Effector memory CD4-positive, alpha-beta T cell (primary cell): ENCODE measurements around the gene TCHP.

Experiments used
- DNase-seq, 3 donors: peaks; one replicate each; pipeline ENCODE4 v3.0.0-alpha.2; 2020
- H3K27ac ChIP-seq: 2 replicates; pipeline ENCODE4 v1.7.0; 2013; ENCODE audit warnings: mild to moderate bottlenecking, low read length, moderate library complexity; ENCODE audit not compliant: insufficient read depth, poor library complexity, severe bottlenecking
- H3K27me3 ChIP-seq: replicated peaks from 2 replicates; pipeline ENCODE4 v1.7.0; 2013; ENCODE audit warnings: mild to moderate bottlenecking, low read length; ENCODE audit not compliant: insufficient read depth, control insufficient read depth, poor library complexity, severe bottlenecking
- H3K36me3 ChIP-seq: 2 replicates; pipeline ENCODE4 v1.7.0; 2013; ENCODE audit warnings: mild to moderate bottlenecking, low read length, moderate library complexity; ENCODE audit not compliant: control insufficient read depth, insufficient read depth
- H3K4me1 ChIP-seq: 2 replicates; pipeline ENCODE4 v1.7.0; 2013; ENCODE audit warnings: low read length, mild to moderate bottlenecking; ENCODE audit not compliant: control insufficient read depth, insufficient read depth, poor library complexity, severe bottlenecking
- H3K4me3 ChIP-seq: 2 replicates; pipeline ENCODE4 v1.7.0; 2013; ENCODE audit warnings: low read length, low read depth, mild to moderate bottlenecking; ENCODE audit not compliant: insufficient read depth, poor library complexity, severe bottlenecking
- H3K9me3 ChIP-seq: 2 replicates; pipeline ENCODE4 v1.7.0; 2013; ENCODE audit warnings: mild to moderate bottlenecking, low read length, moderate library complexity; ENCODE audit not compliant: control insufficient read depth

Gene TCHP

DNA sequence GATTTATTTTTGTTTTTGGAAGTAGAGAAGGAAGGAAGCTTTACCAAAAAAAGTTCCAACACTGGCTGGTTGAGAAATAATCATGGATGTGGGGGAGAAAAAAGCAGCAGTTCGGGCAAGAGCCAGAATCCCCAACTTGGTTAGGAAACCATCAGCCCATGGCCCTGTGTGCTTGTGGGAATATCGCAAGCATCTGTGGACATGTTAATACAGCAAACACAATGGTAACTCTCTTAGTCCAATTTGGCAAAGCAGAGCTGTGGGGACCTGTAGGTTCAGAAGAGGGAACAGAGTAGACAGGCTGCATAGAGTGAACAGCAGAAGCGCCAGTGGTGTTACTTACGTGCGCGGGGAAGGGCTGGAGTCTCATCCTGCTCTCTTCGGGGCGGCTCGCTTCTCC is 46.8 kb downstream of the TCHP start:
- H3K27ac ChIP-seq: no peak overlapping the region
- no peaks in the 10 kb centered on the region for H3K9me3 ChIP-seq
- no peak overlapping the region for H3K4me3 ChIP-seq
- peaks cover 12% of the 10 kb centered on the region for H3K4me1 ChIP-seq
- DNase-seq: no peak
- H3K27me3 ChIP-seq: no peaks in the 10 kb centered on the region
- H3K36me3 ChIP-seq: peaks cover 33% of the 10 kb centered on the region

DNA sequence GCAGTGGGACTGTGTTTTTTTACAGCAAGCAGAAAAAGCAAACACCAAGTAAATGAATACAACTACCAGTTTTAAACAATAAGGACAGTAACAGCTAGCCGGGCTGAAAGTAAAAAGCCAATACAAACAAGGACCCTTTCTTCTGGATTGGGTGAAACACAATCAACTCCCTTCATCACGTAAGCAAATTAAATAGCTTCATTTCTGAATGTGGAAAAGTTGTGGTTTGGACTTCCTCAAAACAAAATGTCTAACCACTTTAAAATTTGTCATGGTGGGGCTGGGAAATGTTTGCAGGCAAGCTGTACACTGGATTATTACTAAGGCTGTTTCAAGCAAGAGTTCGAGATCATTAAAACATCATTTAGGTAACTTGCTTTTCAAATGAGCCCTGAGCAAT is 47.4 kb downstream of the TCHP start:
- DNase-seq: no peak
- H3K36me3 ChIP-seq: peaks cover 39% of the 10 kb centered on the region
- no peaks in the 10 kb centered on the region for H3K27me3 ChIP-seq
- H3K4me3 ChIP-seq: no peak overlapping the region
- peaks cover 12% of the 10 kb centered on the region for H3K4me1 ChIP-seq
- H3K9me3 ChIP-seq: no peaks in the 10 kb centered on the region
- no peak overlapping the region for H3K27ac ChIP-seq

DNA sequence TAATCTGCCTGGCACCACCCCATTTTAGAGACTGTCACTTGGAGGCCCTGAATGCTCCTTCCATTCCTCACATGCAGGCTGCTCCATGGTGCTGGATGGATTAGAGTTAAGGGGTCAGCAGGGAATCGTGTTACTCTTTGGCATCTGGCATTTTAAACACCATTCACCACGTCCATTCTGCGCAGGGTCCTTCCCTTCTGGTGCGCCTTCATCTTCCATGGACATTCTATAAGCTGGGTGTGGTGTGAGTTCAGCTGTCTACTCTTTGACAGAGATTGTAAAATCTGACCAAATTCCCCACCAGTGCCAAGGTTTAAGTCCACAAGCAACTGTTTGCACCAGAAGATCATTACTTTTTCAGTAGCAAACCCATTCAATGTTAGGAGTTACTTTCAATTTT is 48.3 kb downstream of the TCHP start:
- no peak for DNase-seq
- H3K4me3 ChIP-seq: no peak overlapping the region
- peaks cover 12% of the 10 kb centered on the region for H3K4me1 ChIP-seq
- H3K27me3 ChIP-seq: no peaks in the 10 kb centered on the region
- H3K9me3 ChIP-seq: no peaks in the 10 kb centered on the region
- H3K27ac ChIP-seq: no peak overlapping the region
- H3K36me3 ChIP-seq: peaks cover 48% of the 10 kb centered on the region

DNA sequence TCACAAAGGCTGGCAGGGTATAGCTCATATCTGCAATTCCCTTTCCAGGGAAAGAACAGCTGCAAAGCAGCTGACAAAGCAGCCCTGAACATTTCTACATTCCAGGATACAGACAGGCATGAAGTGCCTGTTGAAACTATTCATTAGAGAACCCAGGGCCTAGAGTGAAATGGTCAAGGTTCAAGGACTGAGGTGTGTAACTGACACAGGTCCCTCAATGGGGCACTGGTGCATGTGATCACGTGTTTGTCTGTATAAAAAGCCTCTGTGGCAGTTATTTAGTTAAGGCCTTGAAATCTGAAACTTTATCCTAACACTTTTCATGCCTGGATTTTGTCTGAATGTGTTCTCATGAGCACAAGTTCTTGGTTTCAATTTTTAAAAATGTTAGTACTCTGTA is 49.0 kb downstream of the TCHP start:
- Histone ChIP-seq H3K27ac (no peak overlapping the region), H3K9me3 (no peaks in the 10 kb centered on the region), H3K4me1 (peaks cover 12% of the 10 kb centered on the region), H3K36me3 (peaks cover 51% of the 10 kb centered on the region), H3K4me3 (no peak overlapping the region), H3K27me3 (no peaks in the 10 kb centered on the region)
- DNase-seq: no peak

DNA sequence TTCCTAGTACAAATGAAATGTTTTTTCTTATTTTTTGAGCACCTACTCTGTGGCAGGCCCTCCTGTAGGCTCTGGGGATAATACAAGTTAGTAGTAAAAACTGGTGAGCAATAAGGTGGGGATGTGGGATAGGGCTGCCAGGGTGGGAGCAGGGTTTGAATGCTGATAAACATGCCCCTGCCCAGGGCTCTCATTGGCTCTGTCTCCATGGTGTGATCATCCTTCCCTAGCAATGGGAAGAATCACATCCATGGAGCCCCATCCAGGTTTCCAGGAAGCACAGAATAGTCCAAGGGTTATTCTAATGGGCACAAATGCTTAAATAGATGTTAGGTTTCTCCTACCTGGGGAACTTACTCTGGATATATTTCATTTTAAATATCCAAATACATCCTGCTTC is 50.6 kb downstream of the TCHP start:
- Histone ChIP-seq H3K36me3 (peaks cover 51% of the 10 kb centered on the region), H3K27me3 (no peaks in the 10 kb centered on the region), H3K4me1 (peaks cover 12% of the 10 kb centered on the region), H3K4me3 (no peak overlapping the region), H3K27ac (no peak overlapping the region), H3K9me3 (no peaks in the 10 kb centered on the region)
- DNase-seq: no peak

DNA sequence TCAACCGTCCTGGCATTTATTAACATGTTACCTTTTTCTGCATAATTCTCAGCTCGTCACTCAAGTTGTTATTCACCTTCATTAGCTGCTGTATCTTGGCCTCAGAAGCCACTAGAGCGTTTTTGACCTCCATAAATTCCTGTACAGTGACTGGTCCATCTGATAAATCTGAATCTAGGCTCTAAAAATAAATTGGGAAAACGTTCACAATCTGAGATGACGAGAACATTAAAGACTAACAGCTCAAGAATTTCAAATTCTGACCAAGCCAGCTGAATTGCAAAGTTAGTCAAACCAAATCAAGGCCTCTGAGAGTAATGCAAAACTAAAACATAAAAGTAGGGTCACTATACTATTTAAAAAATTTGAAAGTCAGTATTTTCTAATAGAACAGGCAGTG is 51.1 kb downstream of the TCHP start:
- Histone ChIP-seq H3K27me3 (no peaks in the 10 kb centered on the region), H3K4me3 (no peak overlapping the region), H3K36me3 (peaks cover 52% of the 10 kb centered on the region), H3K27ac (no peak overlapping the region), H3K4me1 (peaks cover 12% of the 10 kb centered on the region), H3K9me3 (no peaks in the 10 kb centered on the region)
- no peak for DNase-seq

DNA sequence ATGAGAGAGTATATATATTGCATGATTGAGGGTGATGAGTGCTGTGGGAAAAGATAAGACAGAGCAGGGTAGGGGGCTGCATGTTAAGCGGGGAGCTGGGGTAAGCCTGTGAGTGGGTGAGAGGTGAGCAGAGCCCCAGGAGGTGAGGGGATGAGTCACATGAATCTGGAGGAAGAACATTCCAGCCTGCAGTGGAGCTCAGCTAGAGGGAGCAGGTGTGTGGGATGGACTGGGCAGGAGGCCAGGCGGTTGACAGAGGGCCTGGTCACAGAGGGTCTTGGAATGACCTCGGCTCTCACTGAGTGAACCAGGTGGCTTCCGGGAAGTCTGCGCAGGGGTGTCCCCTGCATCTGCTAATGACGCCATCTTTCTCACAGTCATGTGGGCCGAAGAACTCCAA is 51.7 kb downstream of the TCHP start:
- no peak for DNase-seq
- Histone ChIP-seq H3K36me3 (peaks cover 58% of the 10 kb centered on the region), H3K27ac (no peak overlapping the region), H3K9me3 (no peaks in the 10 kb centered on the region), H3K4me3 (no peak overlapping the region), H3K27me3 (no peaks in the 10 kb centered on the region), H3K4me1 (peaks cover 7% of the 10 kb centered on the region)

DNA sequence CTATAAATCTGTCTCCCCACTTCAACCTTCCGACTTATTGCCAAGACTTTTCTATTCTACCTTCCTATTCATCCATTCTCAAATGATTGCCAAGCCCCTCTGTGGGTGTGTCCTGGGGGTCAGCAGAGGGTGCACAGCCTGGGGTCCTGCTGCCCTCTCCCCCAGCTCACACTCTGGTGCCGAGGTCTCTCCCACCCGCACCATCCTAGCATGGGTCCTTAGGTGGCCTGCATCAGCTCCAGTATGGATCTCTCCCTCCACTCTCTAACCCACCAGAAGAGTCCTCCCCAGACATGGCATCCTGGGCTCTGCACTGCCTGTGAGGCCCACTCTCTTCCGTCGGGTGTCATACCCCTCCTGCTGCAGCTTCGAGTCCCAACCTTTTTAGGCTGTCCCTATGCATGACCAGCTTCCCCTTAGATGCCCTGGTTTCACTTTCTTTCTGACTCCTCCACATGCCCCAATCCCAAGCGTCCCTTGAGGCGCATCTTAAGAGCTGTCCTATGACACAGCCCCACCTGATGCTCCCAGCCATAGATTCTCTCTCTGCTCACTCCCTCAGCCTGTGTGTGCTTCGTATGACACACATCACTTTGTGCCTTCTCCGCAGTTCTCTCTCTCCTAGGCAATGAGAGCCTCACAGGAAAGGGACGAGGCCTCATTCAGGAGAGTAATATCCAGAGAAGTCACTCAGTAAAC is 52.2 kb downstream of the TCHP start:
- Histone ChIP-seq H3K36me3 (peaks cover 62% of the 10 kb centered on the region), H3K4me1 (peaks cover 1% of the 10 kb centered on the region)
- DNase-seq: no peak

DNA sequence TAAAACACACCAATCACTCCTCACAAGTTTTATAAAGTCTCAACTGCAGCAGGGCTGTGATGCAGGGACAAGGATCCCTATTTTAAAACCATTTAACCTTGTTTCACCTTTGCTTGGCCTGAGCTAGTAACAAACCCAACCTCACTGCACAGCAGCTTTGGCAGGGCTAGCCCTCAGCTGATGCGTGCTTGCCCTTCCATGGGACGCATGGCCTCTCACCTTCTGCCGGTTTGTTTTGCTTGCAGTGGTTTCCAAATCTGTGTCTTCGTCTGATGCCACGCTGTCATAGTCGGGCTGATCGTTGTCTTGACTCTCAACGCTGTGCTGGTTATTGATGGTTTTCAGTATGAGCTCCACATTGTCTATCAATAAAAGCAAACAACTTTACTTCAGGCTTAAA is 52.8 kb downstream of the TCHP start:
- no peak for DNase-seq
- Histone ChIP-seq H3K27me3 (no peaks in the 10 kb centered on the region), H3K4me3 (no peak overlapping the region), H3K36me3 (peaks cover 66% of the 10 kb centered on the region), H3K27ac (no peak overlapping the region), H3K4me1 (no peaks in the 10 kb centered on the region), H3K9me3 (no peaks in the 10 kb centered on the region)

More for the DNA sequence above, 52.2 kb downstream of the TCHP start:
- H3K4me3 ChIP-seq: no peak overlapping the region
- H3K9me3 ChIP-seq: no peaks in the 10 kb centered on the region
- H3K27ac ChIP-seq: no peak overlapping the region
- H3K27me3 ChIP-seq: no peaks in the 10 kb centered on the region

DNA sequence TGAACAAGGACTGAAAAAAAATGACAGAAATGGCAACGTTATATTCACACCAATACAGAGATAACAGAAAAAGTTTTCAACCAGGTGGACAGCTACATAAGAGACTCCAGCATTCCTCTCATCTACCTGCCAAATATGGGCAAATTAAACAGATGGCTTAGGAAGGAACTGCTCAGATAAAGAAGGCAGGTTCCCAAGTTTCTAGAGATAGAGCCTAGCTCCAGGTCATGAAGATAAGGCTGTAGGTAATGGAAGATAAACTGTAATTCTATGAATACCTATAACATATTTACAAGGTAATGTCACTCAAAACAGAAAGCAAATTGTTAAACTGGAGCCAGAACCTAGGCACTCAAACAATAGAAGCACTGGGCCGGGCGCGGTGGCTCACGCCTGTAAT is 53.6 kb downstream of the TCHP start:
- Histone ChIP-seq H3K4me3 (no peak overlapping the region), H3K36me3 (peaks cover 70% of the 10 kb centered on the region), H3K27ac (no peak overlapping the region), H3K9me3 (no peaks in the 10 kb centered on the region), H3K4me1 (no peaks in the 10 kb centered on the region), H3K27me3 (no peaks in the 10 kb centered on the region)
- no peak for DNase-seq
